ENCODE data around the gene DICER1.

GRCh38 chr14:95039259-95039992 lies 117.9 kb downstream of the DICER1 start:
- TF ChIP-seq CTCF (IDR thresholded peaks at IDR 0.05; ENCODE audit: insufficient read depth, low read depth, low read length) (no peak), EZH2 (IDR thresholded peaks at IDR 0.05; ENCODE audit: insufficient read depth, low read length) (no peak)

All from astrocyte (in vitro differentiated cells and primary cell).